ENCODE data around the gene FOXK1.

GRCh38 chr7:4684846-4685245 is 2.8 kb downstream of the FOXK1 start:
- TF ChIP-seq CTCF (IDR thresholded peaks at IDR 0.05) (no peak), EP300 (IDR thresholded peaks at IDR 0.05) (no peak)

Data from sigmoid colon (tissue), 4 donors.